Measurements from ENCODE around the gene RFX8.
"Not testable (repeated sequence)": the region's sequence is repeated elsewhere in the genome, so short reads cannot be mapped to it uniquely, and the experiment has no call there.

The RFX8 gene

GRCh38 chr2:101360232-101360631 is 114.7 kb downstream of the RFX8 start:
- Histone ChIP-seq H3K4me1 (ENCODE audit: control insufficient read depth, insufficient read depth, low read length) (no peaks in the 10 kb centered on the region), H3K36me3 (ENCODE audit: control insufficient read depth, insufficient read depth, low read length) (no peaks in the 10 kb centered on the region), H3K27me3 (ENCODE audit: control insufficient read depth, insufficient read depth, low read length) (no peaks in the 10 kb centered on the region), H3K9ac (ENCODE audit: low read length) (no peak overlapping the region), H3K4me3 (ENCODE audit: low read length) (no peak overlapping the region), H3K27ac (ENCODE audit: low read depth, low read length) (no peak overlapping the region)

GRCh38 chr2:101359410-101359954 is 115.4 kb downstream of the RFX8 start:
- H3K4me3 ChIP-seq (ENCODE audit: low read length): no peak overlapping the region
- no peaks in the 10 kb centered on the region for H3K27me3 ChIP-seq (ENCODE audit: control insufficient read depth, insufficient read depth, low read length)
- no peaks in the 10 kb centered on the region for H3K36me3 ChIP-seq (ENCODE audit: control insufficient read depth, insufficient read depth, low read length)
- no peak overlapping the region for H3K27ac ChIP-seq (ENCODE audit: low read depth, low read length)
- H3K4me1 ChIP-seq (ENCODE audit: control insufficient read depth, insufficient read depth, low read length): no peaks in the 10 kb centered on the region
- H3K9ac ChIP-seq (ENCODE audit: low read length): no peak overlapping the region

GRCh38 chr2:101357376-101357775 is 117.5 kb downstream of the RFX8 start:
- Histone ChIP-seq H3K27ac (ENCODE audit: low read depth, low read length) (no peak overlapping the region), H3K36me3 (ENCODE audit: control insufficient read depth, insufficient read depth, low read length) (no peaks in the 10 kb centered on the region), H3K27me3 (ENCODE audit: control insufficient read depth, insufficient read depth, low read length) (no peaks in the 10 kb centered on the region), H3K4me3 (ENCODE audit: low read length) (no peak overlapping the region), H3K4me1 (ENCODE audit: control insufficient read depth, insufficient read depth, low read length) (no peaks in the 10 kb centered on the region), H3K9ac (ENCODE audit: low read length) (no peak overlapping the region)

- Histone ChIP-seq H3K27me3 (ENCODE audit: control insufficient read depth, insufficient read depth, low read length) (no peaks in the 10 kb centered on the region), H3K36me3 (ENCODE audit: control insufficient read depth, insufficient read depth, low read length) (no peaks in the 10 kb centered on the region), H3K27ac (ENCODE audit: low read depth, low read length) (no peak overlapping the region), H3K9ac (ENCODE audit: low read length) (no peak overlapping the region), H3K4me1 (ENCODE audit: control insufficient read depth, insufficient read depth, low read length) (no peaks in the 10 kb centered on the region), H3K4me3 (ENCODE audit: low read length) (no peak overlapping the region)
These were observed 118.4 kb downstream of the RFX8 start for GRCh38 chr2:101356521-101356920.

GRCh38 chr2:101356055-101356454 is 118.9 kb downstream of the RFX8 start:
- Histone ChIP-seq H3K4me1 (ENCODE audit: control insufficient read depth, insufficient read depth, low read length) (no peaks in the 10 kb centered on the region), H3K27me3 (ENCODE audit: control insufficient read depth, insufficient read depth, low read length) (no peaks in the 10 kb centered on the region), H3K9ac (ENCODE audit: low read length) (no peak overlapping the region), H3K36me3 (ENCODE audit: control insufficient read depth, insufficient read depth, low read length) (no peaks in the 10 kb centered on the region), H3K27ac (ENCODE audit: low read depth, low read length) (no peak overlapping the region), H3K4me3 (ENCODE audit: low read length) (no peak overlapping the region)

- Histone ChIP-seq H3K36me3 (ENCODE audit: control insufficient read depth, insufficient read depth, low read length) (no peaks in the 10 kb centered on the region), H3K4me3 (ENCODE audit: low read length) (no peak overlapping the region), H3K27ac (ENCODE audit: low read depth, low read length) (no peak overlapping the region), H3K9ac (ENCODE audit: low read length) (no peak overlapping the region), H3K27me3 (ENCODE audit: control insufficient read depth, insufficient read depth, low read length) (no peaks in the 10 kb centered on the region), H3K4me1 (ENCODE audit: control insufficient read depth, insufficient read depth, low read length) (no peaks in the 10 kb centered on the region)
These were observed 119.4 kb downstream of the RFX8 start for GRCh38 chr2:101355401-101356054.

- H3K27me3 ChIP-seq (ENCODE audit: control insufficient read depth, insufficient read depth, low read length): no peaks in the 10 kb centered on the region
- no peak overlapping the region for H3K27ac ChIP-seq (ENCODE audit: low read depth, low read length)
- H3K36me3 ChIP-seq (ENCODE audit: control insufficient read depth, insufficient read depth, low read length): no peaks in the 10 kb centered on the region
- H3K4me1 ChIP-seq (ENCODE audit: control insufficient read depth, insufficient read depth, low read length): no peaks in the 10 kb centered on the region
- H3K4me3 ChIP-seq (ENCODE audit: low read length): no peak overlapping the region
- no peak overlapping the region for H3K9ac ChIP-seq (ENCODE audit: low read length)
These were observed 120.2 kb downstream of the RFX8 start for GRCh38 chr2:101354420-101355311.

- H3K9ac ChIP-seq (ENCODE audit: low read length); H3K27ac ChIP-seq (ENCODE audit: low read depth, low read length); H3K36me3 ChIP-seq (ENCODE audit: control insufficient read depth, insufficient read depth, low read length); H3K27me3 ChIP-seq (ENCODE audit: control insufficient read depth, insufficient read depth, low read length); H3K4me1 ChIP-seq (ENCODE audit: control insufficient read depth, insufficient read depth, low read length); H3K4me3 ChIP-seq (ENCODE audit: low read length): not testable (repeated sequence)
These were observed 122.3 kb downstream of the RFX8 start for GRCh38 chr2:101352631-101353030.

- Histone ChIP-seq H3K36me3 (ENCODE audit: control insufficient read depth, insufficient read depth, low read length) (no peaks in the 10 kb centered on the region), H3K27ac (ENCODE audit: low read depth, low read length) (no peak overlapping the region), H3K9ac (ENCODE audit: low read length) (no peak overlapping the region), H3K4me3 (ENCODE audit: low read length) (no peak overlapping the region), H3K27me3 (ENCODE audit: control insufficient read depth, insufficient read depth, low read length) (no peaks in the 10 kb centered on the region), H3K4me1 (ENCODE audit: control insufficient read depth, insufficient read depth, low read length) (no peaks in the 10 kb centered on the region)
These were observed 123.7 kb downstream of the RFX8 start for GRCh38 chr2:101351207-101351606.

GRCh38 chr2:101349893-101350662 is 124.8 kb downstream of the RFX8 start:
- H3K9ac ChIP-seq (ENCODE audit: low read length): no peak overlapping the region
- no peaks in the 10 kb centered on the region for H3K4me1 ChIP-seq (ENCODE audit: control insufficient read depth, insufficient read depth, low read length)
- no peaks in the 10 kb centered on the region for H3K36me3 ChIP-seq (ENCODE audit: control insufficient read depth, insufficient read depth, low read length)
- H3K27ac ChIP-seq (ENCODE audit: low read depth, low read length): no peak overlapping the region
- H3K4me3 ChIP-seq (ENCODE audit: low read length): no peak overlapping the region
- no peaks in the 10 kb centered on the region for H3K27me3 ChIP-seq (ENCODE audit: control insufficient read depth, insufficient read depth, low read length)

GRCh38 chr2:101348883-101349282 is 126.0 kb downstream of the RFX8 start:
- Histone ChIP-seq H3K4me3 (ENCODE audit: low read length) (no peak overlapping the region), H3K27me3 (ENCODE audit: control insufficient read depth, insufficient read depth, low read length) (no peaks in the 10 kb centered on the region), H3K9ac (ENCODE audit: low read length) (no peak overlapping the region), H3K4me1 (ENCODE audit: control insufficient read depth, insufficient read depth, low read length) (no peaks in the 10 kb centered on the region), H3K27ac (ENCODE audit: low read depth, low read length) (no peak overlapping the region), H3K36me3 (ENCODE audit: control insufficient read depth, insufficient read depth, low read length) (no peaks in the 10 kb centered on the region)
